GM12878 (cell line): ENCODE measurements around the gene LRRN4. TPM values are rescaled to one million over a fixed set of nuclear protein-coding genes. Genes with fewer than 3 reads are reported as not detected.

Source experiments
- ATAC-seq: fragments of 200-7000 bp; cut with Tn5 transposase; 3 replicates; pipeline ENCODE4 v1.9.1; 2020; ENCODE audit warnings: mild to moderate bottlenecking, moderate library complexity
- BruUV-seq: library from RNA; stranded (reverse); fragments of 400-500 nt; replicated peaks from 2 replicates; lab custom pipeline; 2021; lab: Mats Ljungman, UMichigan
- CTCF ChIA-PET: fragments of 300-600 bp; sonication (Branson Sonifier 250); formaldehyde crosslinking; extraction: SDS; loops from one replicate; lab custom pipeline; 2021; ENCODE audit warnings: inconsistent platforms; lab: Yijun Ruan, JAX
- POLR2A ChIA-PET: fragments of 350-600 bp; formaldehyde crosslinking; extraction: SDS; loops from one replicate; lab custom pipeline; 2021; ENCODE audit warnings: inconsistent platforms; lab: Charles Lee
- RAD21 ChIA-PET: fragments of 300-600 bp; sonication (Branson Sonifier 250); formaldehyde crosslinking; loops from one replicate; lab custom pipeline; 2023; ENCODE audit warnings: antibody characterized with exemption; ENCODE audit not compliant: unreplicated experiment; lab: Charles Lee
- SMC1A ChIA-PET: fragments of 300-600 bp; sonication (Branson Sonifier 250); formaldehyde crosslinking; loops from one replicate; lab custom pipeline; 2023; ENCODE audit not compliant: unreplicated experiment, uncharacterized antibody; lab: Charles Lee
- DNase-seq: peaks from one replicate; pipeline ENCODE4 v3.0.0-alpha.2; 2011; ENCODE audit warnings: low read depth, low spot score
- FAIRE-seq: peaks from 3 replicates; lab custom pipeline; 2011; peaks lifted over from hg19 to GRCh38; lab: Jason Lieb, UNC
- H2AFZ ChIP-seq: 2 replicates; pipeline ENCODE4 v1.6.0; 2011; ENCODE audit warnings: low read depth, low read length, control low read depth; ENCODE audit not compliant: control insufficient read depth
- H3K27ac ChIP-seq: 2 replicates; pipeline ENCODE4 v1.5.1; 2011; ENCODE audit warnings: control low read depth; ENCODE audit not compliant: control insufficient read depth, insufficient read depth
- H3K27me3 ChIP-seq, 2 experiments: replicated peaks in 1 of 2; 2 replicates each; pipeline versions ENCODE4 v1.6.0 to v1.6.1; 2011; ENCODE audit warnings: low read length in 1 of 2; ENCODE audit not compliant: control insufficient read depth in 2 of 2, insufficient read depth in 2 of 2
- H3K36me3 ChIP-seq, 2 experiments: 2 replicates each; pipeline ENCODE4 v1.5.1; 2011; ENCODE audit warnings: low read length in 1 of 2; ENCODE audit not compliant: control insufficient read depth in 2 of 2, insufficient read depth in 2 of 2
- H3K4me1 ChIP-seq: 2 replicates; pipeline ENCODE4 v1.6.1; 2011; ENCODE audit warnings: mild to moderate bottlenecking, low read length, moderate library complexity, mixed read lengths; ENCODE audit not compliant: control insufficient read depth, insufficient read depth
- H3K4me2 ChIP-seq: 2 replicates; pipeline ENCODE4 v1.6.0; 2011; ENCODE audit warnings: control low read depth; ENCODE audit not compliant: control insufficient read depth, insufficient read depth
- H3K4me3 ChIP-seq: fragments of 200-600 bp; sonication (generic); 2 replicates; pipeline ENCODE4 v1.5.1; 2016
- H3K79me2 ChIP-seq: 2 replicates; pipeline ENCODE4 v1.6.0; 2011; ENCODE audit warnings: low read length; ENCODE audit not compliant: control insufficient read depth, insufficient read depth
- H3K9ac ChIP-seq: 2 replicates; pipeline ENCODE4 v1.8.0; 2011; ENCODE audit warnings: low read length, control low read depth, mixed read lengths; ENCODE audit not compliant: control insufficient read depth, insufficient read depth
- H3K9me3 ChIP-seq: replicated peaks from 3 replicates; pipeline ENCODE4 v1.5.1; 2011; ENCODE audit warnings: mild to moderate bottlenecking, low read length; ENCODE audit not compliant: control insufficient read depth, insufficient read depth
- H4K20me1 ChIP-seq: 2 replicates; pipeline ENCODE4 v1.6.0; 2011; ENCODE audit not compliant: control insufficient read depth, insufficient read depth
- ATF2 ChIP-seq: IDR thresholded peaks from 2 replicates; pipeline ENCODE4 v1.6.1; 2012; ENCODE audit warnings: low read length, inconsistent platforms
- ATF7 ChIP-seq: fragments of 450-650 bp; IDR thresholded peaks from 2 replicates; pipeline ENCODE4 v1.6.1; 2016; ENCODE audit warnings: low read depth, mild to moderate bottlenecking
- BHLHE40 ChIP-seq, 2 experiments: fragments of 450-650 bp in 1 of 2; IDR thresholded peaks; 2 replicates each; pipeline ENCODE4 v1.6.1; 2011 to 2017; ENCODE audit warnings: low read depth in 2 of 2, borderline replicate concordance in 1 of 2, improper control_type of control experiment in 1 of 2, low read length in 1 of 2, mild to moderate bottlenecking in 1 of 2
- CBFB ChIP-seq: IDR thresholded peaks from 2 replicates; pipeline ENCODE4 v1.6.1; 2016; ENCODE audit warnings: antibody characterized with exemption, low read depth
- DPF2 ChIP-seq: fragments of 450-650 bp; IDR thresholded peaks from 2 replicates; pipeline ENCODE4 v1.6.1; 2017; ENCODE audit warnings: mild to moderate bottlenecking
- EED ChIP-seq: sonication (generic); IDR thresholded peaks from 2 replicates; pipeline ENCODE4 v1.6.1; 2016; ENCODE audit warnings: antibody characterized with exemption, low read depth
- FOXK2 ChIP-seq: fragments of 450-650 bp; IDR thresholded peaks from 2 replicates; pipeline ENCODE4 v1.6.1; 2017; ENCODE audit warnings: mild to moderate bottlenecking, moderate library complexity
- GABPA ChIP-seq: IDR thresholded peaks from 2 replicates; pipeline ENCODE4 v1.6.1; 2014; ENCODE audit warnings: antibody characterized with exemption, low read depth, mild to moderate bottlenecking, inconsistent platforms
- IKZF2 ChIP-seq, 2 experiments: fragments of 450-650 bp; IDR thresholded peaks; 2 replicates each; pipeline ENCODE4 v1.6.1; 2017; ENCODE audit warnings: mild to moderate bottlenecking in 2 of 2, moderate library complexity in 2 of 2
- MYC ChIP-seq: IDR thresholded peaks from 2 replicates; pipeline ENCODE4 v1.6.1; 2011; ENCODE audit warnings: mild to moderate bottlenecking, low read length, moderate library complexity, inconsistent platforms; ENCODE audit not compliant: insufficient read depth, insufficient replicate concordance, insufficient read length, severe bottlenecking
- NRF1 ChIP-seq: conservative IDR thresholded peaks from 2 replicates; pipeline ENCODE4 v1.6.1; 2011; ENCODE audit warnings: mild to moderate bottlenecking, low read depth, low read length, improper control_type of control experiment
- PAX5 ChIP-seq: IDR thresholded peaks from 2 replicates; pipeline ENCODE4 v1.6.1; 2011; ENCODE audit warnings: low read depth, low read length, borderline replicate concordance
- RB1 ChIP-seq: fragments of 450-650 bp; formaldehyde crosslinking; IDR thresholded peaks from 2 replicates; pipeline ENCODE4 v1.6.1; 2017; ENCODE audit warnings: mild to moderate bottlenecking, borderline replicate concordance
- SMARCA5 ChIP-seq: fragments of 450-650 bp; IDR thresholded peaks from 2 replicates; pipeline ENCODE4 v1.6.1; 2017; ENCODE audit warnings: mild to moderate bottlenecking
- SRF ChIP-seq, 2 experiments: IDR thresholded peaks; 2 replicates each; pipeline ENCODE4 v1.6.1; 2011; ENCODE audit warnings: low read depth in 2 of 2, low read length in 2 of 2, mild to moderate bottlenecking in 1 of 2, moderate library complexity in 1 of 2
- STAT3 ChIP-seq: IDR thresholded peaks from 2 replicates; pipeline ENCODE4 v1.6.1; 2011; ENCODE audit warnings: low read depth, low read length, improper control_type of control experiment
- WGBS: methylation state at CpG from one replicate; pipeline ENCODE4 v1.1.6; 2016; ENCODE audit warnings: low lambda C conversion rate; ENCODE audit not compliant: insufficient replicate concordance, insufficient coverage; ENCODE audit errors: missing lambda C conversion rate; 5-methylcytosine and 5-hydroxymethylcytosine counted together
- in situ Hi-C: fragments of 300-500 bp; cut with MboI; formaldehyde crosslinking; loops from 9 replicates; pipeline ENCODE4 v1.14.3; 2018; ENCODE audit warnings: mixed read lengths
- intact Hi-C: fragments of 100-400 bp; cut with micrococcal nuclease; formaldehyde crosslinking; loops from one replicate; pipeline ENCODE4 v1.14.2; 2022; ENCODE audit not compliant: unreplicated experiment
- polyA plus RNA-seq, 11 experiments: library from polyadenylated mRNA; depleted of rRNA in 4 of 11; unstranded in 6 of 11; stranded (reverse) in 5 of 11; fragments of >200 nt; fragmentation: Nextera tagmentation in 4 of 11; fragmentation: Illumina TruSeq in 1 of 11; extraction: Ambion mirVana in 4 of 11; extraction: Trizol in 1 of 11; gene quantifications; 1 replicate in 1 of 11; 2 replicates in 10 of 11; pipeline versions ENCODE4 v1.2.1 to v1.2.3, GENCODE V29; 2011 to 2016; ENCODE audit warnings: inconsistent platforms in 2 of 11, missing spikeins in 2 of 11, low read depth in 1 of 11
- total RNA-seq, 4 experiments: library from RNA; depleted of rRNA in 3 of 4; stranded (reverse); fragments of >200 nt in 3 of 4; fragmentation: Illumina TruSeq in 1 of 4; extraction: Trizol in 1 of 4; gene quantifications; 2 replicates each; pipeline versions ENCODE4 v1.2.1 to v1.2.3, GENCODE V29; 2013 to 2021
- TF ChIP-seq, protein P1 (sequence below): fragments of 450-650 bp; IDR thresholded peaks from 2 replicates; pipeline ENCODE4 v1.6.1; 2017; ENCODE audit warnings: mild to moderate bottlenecking, low read depth, inconsistent platforms; ENCODE audit not compliant: poor library complexity, severe bottlenecking
- TF ChIP-seq, protein P2 (sequence below): fragments of 450-650 bp; IDR thresholded peaks from 2 replicates; pipeline ENCODE4 v1.6.1; 2016; ENCODE audit warnings: mild to moderate bottlenecking

The LRRN4 gene
- total and polyA plus RNA-seq, 10 of the 15 experiments (the other 5 are each of a cell fraction or from before 2014, with no cell fraction given), result 0.11 TPM; not detected in 9

DNA sequence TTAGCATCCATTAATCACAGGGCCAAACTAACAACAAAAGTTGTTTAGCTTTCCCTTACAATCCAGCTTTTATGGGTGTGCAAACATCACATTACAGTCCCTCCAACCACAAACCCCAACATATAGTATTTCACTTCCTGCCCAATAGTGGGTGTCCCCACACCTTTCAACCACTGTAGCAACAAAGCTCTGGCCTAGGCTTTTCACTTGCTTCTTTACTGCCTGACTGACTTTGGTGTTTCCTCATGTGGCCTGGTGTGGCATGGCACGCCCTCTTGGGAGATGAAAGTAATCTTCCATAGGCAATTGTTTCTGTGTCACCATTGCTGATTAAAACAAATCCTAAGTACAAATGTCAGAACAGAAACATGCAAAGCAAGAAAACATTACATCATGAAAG is 57.1 kb downstream of the LRRN4 start:
- Histone ChIP-seq H3K4me1 (peaks cover 7% of the 10 kb centered on the region; the same call in 1 of the 2 replicates), H4K20me1 (no peaks in the 10 kb centered on the region), H3K4me2 (no peak overlapping the region; the same call in 1 of the 2 replicates), H2AFZ (no peak overlapping the region), H3K9ac (no peak overlapping the region), H3K4me3 (no peak overlapping the region), H3K27ac (no peak overlapping the region), H3K9me3 (no peaks in the 10 kb centered on the region), H3K79me2 (no peaks in the 10 kb centered on the region), H3K36me3 (peaks cover 10% of the 10 kb centered on the region in 2 experiments; a peak in 3 of 4 replicates), H3K27me3 (no peaks in the 10 kb centered on the region)
- peak; percentile 40 for DNase-seq
- in situ Hi-C loops (no loop called here), intact Hi-C loops (no loop called here)
- ChIA-PET SMC1A (interaction anchor here (0.7 to 1.6 kb wide), 5 partner anchors 13 to 468 kb away, joined by 3 to 7 read pairs (median 3); no protein-coding TSS in a partner anchor), CTCF (interaction anchor here (0.8 to 4.1 kb wide), 4 partner anchors 11 to 467 kb away, joined by 3 to 18 read pairs (median 4); no protein-coding TSS in a partner anchor), POLR2A (interaction anchor here (0.5 to 1.9 kb wide), 4 partner anchors 9 to 46 kb away, joined by 3 to 6 read pairs (median 3); partner anchors contain the start of genes MCM8 and TRMT6), RAD21 (interaction anchor here (1.3 to 1.5 kb wide), 3 partner anchors 10 to 209 kb away, joined by 3 to 5 read pairs (median 3); no protein-coding TSS in a partner anchor)
- BruUV-seq, result no TSS peak
- 35% methylated on average over 1 of the region's 1 CpG for WGBS
- ATAC-seq, result peak; percentile 99
- FAIRE-seq, result peak; percentile 65
- TF ChIP-seq STAT3, result no peak
- no peak for TF ChIP-seq RB1
- no peak for TF ChIP-seq SMARCA5
- peak; percentile 85 for TF ChIP-seq ATF7
- 0 out of 2 replicates have a peak, but pooled peaks have one; percentile 44 for TF ChIP-seq ATF2
- no peak for TF ChIP-seq SRF (IDR thresholded peaks at IDR 0.05; ENCODE audit: low read depth in 2 of 2, low read length in 2 of 2)
- no peak for TF ChIP-seq GABPA
- no peak for TF ChIP-seq MYC
- TF ChIP-seq, protein P1, sequence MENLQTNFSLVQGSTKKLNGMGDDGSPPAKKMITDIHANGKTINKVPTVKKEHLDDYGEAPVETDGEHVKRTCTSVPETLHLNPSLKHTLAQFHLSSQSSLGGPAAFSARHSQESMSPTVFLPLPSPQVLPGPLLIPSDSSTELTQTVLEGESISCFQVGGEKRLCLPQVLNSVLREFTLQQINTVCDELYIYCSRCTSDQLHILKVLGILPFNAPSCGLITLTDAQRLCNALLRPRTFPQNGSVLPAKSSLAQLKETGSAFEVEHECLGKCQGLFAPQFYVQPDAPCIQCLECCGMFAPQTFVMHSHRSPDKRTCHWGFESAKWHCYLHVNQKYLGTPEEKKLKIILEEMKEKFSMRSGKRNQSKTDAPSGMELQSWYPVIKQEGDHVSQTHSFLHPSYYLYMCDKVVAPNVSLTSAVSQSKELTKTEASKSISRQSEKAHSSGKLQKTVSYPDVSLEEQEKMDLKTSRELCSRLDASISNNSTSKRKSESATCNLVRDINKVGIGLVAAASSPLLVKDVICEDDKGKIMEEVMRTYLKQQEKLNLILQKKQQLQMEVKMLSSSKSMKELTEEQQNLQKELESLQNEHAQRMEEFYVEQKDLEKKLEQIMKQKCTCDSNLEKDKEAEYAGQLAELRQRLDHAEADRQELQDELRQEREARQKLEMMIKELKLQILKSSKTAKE, result no peak
- TF ChIP-seq EED, result 0 out of 2 replicates have a peak, but pooled peaks have one; percentile 36
- no peak for TF ChIP-seq FOXK2
- TF ChIP-seq CBFB, result 0 out of 2 replicates have a peak, but pooled peaks have one; percentile 29
- TF ChIP-seq PAX5, result peak; percentile 51; the same call in 1 of the 2 replicates
- TF ChIP-seq BHLHE40 (IDR thresholded peaks at IDR 0.05; ENCODE audit: borderline replicate concordance in 1 of 2, low read depth in 2 of 2, low read length in 1 of 2), result peak; percentile 11 to 39; a peak in 1 of 4 replicates
- no peak for TF ChIP-seq NRF1
- TF ChIP-seq, protein P2, sequence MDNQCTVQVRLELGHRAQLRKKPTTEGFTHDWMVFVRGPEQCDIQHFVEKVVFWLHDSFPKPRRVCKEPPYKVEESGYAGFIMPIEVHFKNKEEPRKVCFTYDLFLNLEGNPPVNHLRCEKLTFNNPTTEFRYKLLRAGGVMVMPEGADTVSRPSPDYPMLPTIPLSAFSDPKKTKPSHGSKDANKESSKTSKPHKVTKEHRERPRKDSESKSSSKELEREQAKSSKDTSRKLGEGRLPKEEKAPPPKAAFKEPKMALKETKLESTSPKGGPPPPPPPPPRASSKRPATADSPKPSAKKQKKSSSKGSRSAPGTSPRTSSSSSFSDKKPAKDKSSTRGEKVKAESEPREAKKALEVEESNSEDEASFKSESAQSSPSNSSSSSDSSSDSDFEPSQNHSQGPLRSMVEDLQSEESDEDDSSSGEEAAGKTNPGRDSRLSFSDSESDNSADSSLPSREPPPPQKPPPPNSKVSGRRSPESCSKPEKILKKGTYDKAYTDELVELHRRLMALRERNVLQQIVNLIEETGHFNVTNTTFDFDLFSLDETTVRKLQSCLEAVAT, result peak; percentile 64; the same call in 1 of the 2 replicates
- no peak for TF ChIP-seq DPF2
- peak; percentile 74 to 83 for TF ChIP-seq IKZF2 (IDR thresholded peaks at IDR 0.05)
